Mucosa of rectum (tissue), 2 donors: Measurements from ENCODE around the gene PI4KA.
"Not testable (repeated sequence)": the region's sequence is repeated elsewhere in the genome, so short reads cannot be mapped to it uniquely, and the experiment has no call there.

Source experiments
- H3K27ac ChIP-seq, 2 donors: one replicate each; pipeline ENCODE4 v1.7.0; 2013; ENCODE audit warnings: inconsistent platforms in 2 of 2, low read depth in 2 of 2, low read length in 2 of 2
- H3K27me3 ChIP-seq, 2 donors: one replicate each; pipeline ENCODE4 v1.7.0; 2013; ENCODE audit warnings: low read length in 2 of 2; ENCODE audit not compliant: control insufficient read depth in 2 of 2, insufficient read depth in 2 of 2
- H3K36me3 ChIP-seq, 2 donors: one replicate each; pipeline ENCODE4 v1.7.0; 2013; ENCODE audit warnings: low read length in 2 of 2; ENCODE audit not compliant: control insufficient read depth in 2 of 2, insufficient read depth in 2 of 2
- H3K4me1 ChIP-seq, 2 donors: one replicate each; pipeline ENCODE4 v1.7.0; 2013; ENCODE audit warnings: low read length in 2 of 2, mild to moderate bottlenecking in 1 of 2; ENCODE audit not compliant: control insufficient read depth in 2 of 2, insufficient read depth in 2 of 2
- H3K4me3 ChIP-seq, 2 donors: one replicate each; pipeline ENCODE4 v1.7.0; 2013; ENCODE audit warnings: low read length in 2 of 2
- H3K9ac ChIP-seq, 2 donors: one replicate each; pipeline ENCODE4 v1.7.0; 2013; ENCODE audit warnings: low read length in 2 of 2, low read depth in 1 of 2, mild to moderate bottlenecking in 1 of 2
- H3K9me3 ChIP-seq, 2 donors: one replicate each; pipeline ENCODE4 v1.7.0; 2013; ENCODE audit warnings: low read length in 2 of 2; ENCODE audit not compliant: control insufficient read depth in 2 of 2
- donor health status: healthy.
- donor health status: Normal muscosa, but diverticular disease.

Gene PI4KA

GRCh38 chr22:20675613-20676012 lies 183.0 kb downstream of the PI4KA start:
- H3K27ac ChIP-seq, H3K36me3 ChIP-seq, H3K4me3 ChIP-seq, H3K4me1 ChIP-seq, H3K27me3 ChIP-seq, H3K9ac ChIP-seq, H3K9me3 ChIP-seq: not testable (repeated sequence)

GRCh38 chr22:20674998-20675397 lies 183.6 kb downstream of the PI4KA start:
- Histone ChIP-seq H3K9me3 (no peaks in the 10 kb centered on the region), H3K36me3 (no peaks in the 10 kb centered on the region), H3K27me3 (peaks cover 0 to 2% of the 10 kb centered on the region in 2 donors), H3K4me3 (no peak overlapping the region), H3K9ac (no peak overlapping the region), H3K4me1 (no peaks in the 10 kb centered on the region), H3K27ac (no peak overlapping the region)

GRCh38 chr22:20673295-20674195 lies 185.1 kb downstream of the PI4KA start:
- H3K9ac ChIP-seq, result no peak overlapping the region
- H3K9me3 ChIP-seq, result no peaks in the 10 kb centered on the region
- no peak overlapping the region for H3K27ac ChIP-seq
- no peak overlapping the region for H3K4me3 ChIP-seq
- no peaks in the 10 kb centered on the region for H3K36me3 ChIP-seq
- no peaks in the 10 kb centered on the region for H3K4me1 ChIP-seq
- peaks cover 0 to 2% of the 10 kb centered on the region in 2 donors for H3K27me3 ChIP-seq

DNA sequence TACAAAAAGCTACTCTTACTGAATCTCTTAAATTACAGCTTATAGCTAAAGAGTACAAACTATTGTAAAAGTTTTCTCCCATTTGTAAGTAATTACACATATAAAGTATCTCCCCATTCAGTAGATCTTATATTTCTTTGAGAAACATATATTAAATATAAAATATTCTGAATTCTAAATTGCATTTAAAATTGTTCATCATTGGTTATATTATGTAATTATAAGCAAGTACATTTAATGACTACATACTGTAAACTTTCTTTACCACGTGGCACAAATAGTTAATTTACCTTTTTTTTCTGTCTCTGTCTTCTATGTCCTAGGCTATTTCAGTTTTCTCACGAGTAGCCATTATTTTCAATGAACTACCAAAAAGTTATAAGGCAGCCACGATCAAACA lies 185.9 kb downstream of the PI4KA start:
- H3K27me3 ChIP-seq, result peaks cover 0 to 2% of the 10 kb centered on the region in 2 donors
- no peaks in the 10 kb centered on the region for H3K36me3 ChIP-seq
- H3K4me3 ChIP-seq, result no peak overlapping the region
- no peak overlapping the region for H3K9ac ChIP-seq
- H3K4me1 ChIP-seq, result no peaks in the 10 kb centered on the region
- no peak overlapping the region for H3K27ac ChIP-seq
- no peaks in the 10 kb centered on the region for H3K9me3 ChIP-seq

DNA sequence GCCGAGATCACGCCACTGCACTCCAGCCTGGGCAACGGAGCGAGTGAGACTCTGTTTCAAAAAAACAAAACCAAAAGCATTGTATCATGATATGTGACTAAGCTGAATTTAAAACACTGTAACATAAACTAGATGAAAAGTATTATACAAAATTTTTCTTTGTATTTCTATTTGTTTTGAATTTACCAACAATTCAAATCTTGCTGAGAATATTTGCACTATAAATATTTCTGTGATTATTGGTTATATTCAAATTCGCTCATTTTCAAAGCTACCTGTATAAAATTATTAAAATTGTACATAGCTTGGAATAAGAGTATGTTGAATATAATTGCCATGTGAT lies 186.6 kb downstream of the PI4KA start:
- no peaks in the 10 kb centered on the region for H3K36me3 ChIP-seq
- H3K27ac ChIP-seq, result no peak overlapping the region
- H3K9ac ChIP-seq, result no peak overlapping the region
- H3K4me1 ChIP-seq, result no peaks in the 10 kb centered on the region
- H3K27me3 ChIP-seq, result peaks cover 0 to 2% of the 10 kb centered on the region in 2 donors
- no peak overlapping the region for H3K4me3 ChIP-seq
- no peaks in the 10 kb centered on the region for H3K9me3 ChIP-seq

DNA sequence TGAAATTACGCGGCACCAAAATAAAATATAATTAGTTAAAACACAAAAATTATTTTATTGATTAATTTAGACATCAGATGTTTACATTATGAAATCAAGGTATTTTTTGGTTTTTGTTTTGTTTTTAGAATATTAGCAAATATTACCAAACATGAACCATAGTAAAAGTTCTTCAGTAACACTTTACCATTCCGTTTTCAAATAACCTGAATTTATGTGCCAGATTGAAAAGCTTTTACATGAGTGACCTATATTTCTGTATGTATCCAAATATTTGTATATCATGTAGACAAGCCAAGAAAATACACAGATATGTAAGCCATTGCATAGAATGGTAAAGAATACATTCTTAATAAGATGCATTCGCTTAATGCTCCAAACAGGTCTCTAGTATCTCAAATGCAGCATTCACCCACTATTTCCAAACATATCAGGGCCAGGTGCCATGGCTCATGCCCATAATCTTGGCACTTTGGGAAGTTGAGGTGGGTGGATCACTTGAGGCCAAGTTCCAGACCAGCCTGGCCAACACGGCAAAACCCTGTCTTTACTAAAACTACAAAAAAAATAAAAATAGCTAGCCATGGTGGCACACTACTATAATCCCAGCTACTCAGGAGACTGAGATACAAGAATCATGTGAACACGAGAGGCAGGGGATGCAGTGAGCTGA lies 187.1 kb downstream of the PI4KA start:
- no peak overlapping the region for H3K9ac ChIP-seq
- H3K4me3 ChIP-seq, result no peak overlapping the region
- H3K36me3 ChIP-seq, result no peaks in the 10 kb centered on the region
- peaks cover 0 to 2% of the 10 kb centered on the region in 2 donors for H3K27me3 ChIP-seq
- H3K4me1 ChIP-seq, result no peaks in the 10 kb centered on the region
- H3K9me3 ChIP-seq, result no peaks in the 10 kb centered on the region
- no peak overlapping the region for H3K27ac ChIP-seq

DNA sequence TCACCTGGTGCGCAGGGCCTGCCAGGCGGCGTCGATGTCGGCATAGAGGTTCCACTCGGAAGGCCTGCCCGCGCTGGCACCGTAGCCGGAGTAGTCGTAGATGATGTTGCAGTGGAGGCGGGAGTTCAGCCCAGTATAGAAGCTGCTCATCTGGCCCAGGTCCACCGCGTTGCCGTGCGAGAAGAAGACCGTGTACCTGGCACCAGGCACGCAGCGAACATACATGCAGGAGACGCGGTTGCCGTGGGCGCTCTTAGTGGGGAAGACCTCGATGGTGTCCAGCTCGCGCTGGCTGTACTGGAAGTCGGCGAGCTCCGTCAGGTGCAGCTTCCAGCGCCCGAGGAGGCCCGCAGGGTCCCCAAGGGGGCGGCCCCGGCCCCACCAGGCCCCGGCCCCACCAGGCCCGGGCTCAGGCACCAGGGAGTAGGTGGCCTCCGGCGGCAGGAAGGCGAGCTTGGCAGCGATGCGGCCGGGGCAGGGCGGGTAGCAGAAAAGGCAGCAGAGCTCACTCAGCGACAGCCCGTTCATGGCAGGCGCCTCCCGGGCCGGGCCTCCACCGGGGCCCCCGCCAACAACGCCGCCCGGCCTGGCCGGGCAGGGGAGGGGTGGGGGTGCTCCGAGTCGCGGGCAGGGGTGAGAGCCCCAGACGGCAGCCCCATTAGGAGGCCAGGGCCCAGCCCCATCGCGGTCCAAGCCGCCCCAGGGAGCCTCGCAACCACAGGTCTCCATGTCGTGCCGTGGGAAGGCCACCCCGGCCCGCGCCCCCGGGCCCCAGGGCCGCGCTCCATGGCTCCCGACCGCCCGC lies 188.0 kb downstream of the PI4KA start:
- H3K9me3 ChIP-seq, H3K4me1 ChIP-seq, H3K9ac ChIP-seq, H3K27ac ChIP-seq, H3K36me3 ChIP-seq, H3K4me3 ChIP-seq, H3K27me3 ChIP-seq: not testable (repeated sequence)

- not testable (repeated sequence) for H3K4me1 ChIP-seq, H3K27ac ChIP-seq, H3K9me3 ChIP-seq, H3K4me3 ChIP-seq, H3K9ac ChIP-seq, H3K36me3 ChIP-seq, H3K27me3 ChIP-seq
Measured at GRCh38 chr22:20669884-20670283, 188.7 kb downstream of the PI4KA start.

- not testable (repeated sequence) for H3K27me3 ChIP-seq
Measured at GRCh38 chr22:20669471-20669870, 189.1 kb downstream of the PI4KA start.

GRCh38 chr22:20668769-20669168 lies 189.8 kb downstream of the PI4KA start:
- not testable (repeated sequence) for H3K4me3 ChIP-seq, H3K4me1 ChIP-seq, H3K27me3 ChIP-seq, H3K9ac ChIP-seq, H3K36me3 ChIP-seq, H3K27ac ChIP-seq, H3K9me3 ChIP-seq

More at GRCh38 chr22:20669471-20669870, 189.1 kb downstream of the PI4KA start:
- H3K9ac ChIP-seq, H3K9me3 ChIP-seq, H3K4me1 ChIP-seq, H3K27ac ChIP-seq, H3K36me3 ChIP-seq, H3K4me3 ChIP-seq: not testable (repeated sequence)
